Suprapubic skin (tissue), 4 donors: ENCODE measurements around the gene CDK11B. TPM values are rescaled to one million over a fixed set of nuclear protein-coding genes. Genes with fewer than 3 reads are reported as not detected.
A peak's percentile ranks its signal among the peaks of the same experiment; 100 is the strongest.
"Not testable (repeated sequence)": the region's sequence is repeated elsewhere in the genome, so short reads cannot be mapped to it uniquely, and the experiment has no call there.

Source experiments
- DNase-seq, 2 donors: peaks; one replicate each; pipeline ENCODE4 v3.0.0-alpha.2; 2019; ENCODE audit warnings: low spot score in 2 of 2
- H3K27ac ChIP-seq: fragments of 200-600 bp; sonication (generic); one replicate; pipeline ENCODE4 v1.5.1; 2019
- H3K27me3 ChIP-seq: fragments of 200-600 bp; sonication (generic); one replicate; pipeline ENCODE4 v1.5.1; 2019
- H3K36me3 ChIP-seq: fragments of 200-600 bp; sonication (generic); one replicate; pipeline ENCODE4 v1.5.1; 2019
- H3K4me1 ChIP-seq: fragments of 200-600 bp; sonication (generic); one replicate; pipeline ENCODE4 v1.5.1; 2019
- H3K4me3 ChIP-seq: fragments of 200-600 bp; sonication (generic); one replicate; pipeline ENCODE4 v1.5.1; 2019; ENCODE audit warnings: mild to moderate bottlenecking
- H3K9me3 ChIP-seq: fragments of 200-600 bp; sonication (generic); one replicate; pipeline ENCODE4 v1.5.1; 2019
- EP300 ChIP-seq: sonication (generic); formaldehyde crosslinking; IDR thresholded peaks from one replicate; pipeline ENCODE4 v1.6.1; 2017; ENCODE audit warnings: antibody characterized with exemption
- POLR2A ChIP-seq, 2 donors: fragments of 450-650 bp; IDR thresholded peaks; one replicate each; pipeline ENCODE4 v1.6.1; 2017; ENCODE audit warnings: antibody characterized with exemption in 2 of 2, mild to moderate bottlenecking in 2 of 2, moderate library complexity in 2 of 2
- POLR2AphosphoS5 ChIP-seq, 3 donors: sonication (generic); formaldehyde crosslinking; IDR thresholded peaks; one replicate each; pipeline ENCODE4 v1.6.1; 2017; ENCODE audit warnings: antibody characterized with exemption in 3 of 3
- WGBS: methylation state at CpG from one replicate; pipeline ENCODE4 v1.1.5; 2018; 5-methylcytosine and 5-hydroxymethylcytosine counted together
- total RNA-seq, 4 donors: library from RNA; depleted of rRNA; stranded (reverse); fragments of >200 nt; gene quantifications; one replicate each; pipeline ENCODE4 v1.1.0, GENCODE V29; 2016
- TF ChIP-seq, protein P1 (sequence below), 2 donors: fragments of 200-600 bp in 1 of 2; fragments of 450-650 bp in 1 of 2; sonication (generic) in 1 of 2; IDR thresholded peaks; one replicate each; pipeline ENCODE4 v1.5.1; 2016 to 2019; ENCODE audit warnings: antibody characterized with exemption in 2 of 2, mild to moderate bottlenecking in 1 of 2, moderate library complexity in 1 of 2

Gene CDK11B
- total RNA-seq, 4 donors from 2014 or later, result 18.1 to 28.6 (median 23.3) TPM

- WGBS, result 79% methylated on average over 39 of the region's 39 CpGs
These were observed 19.1 kb upstream of the CDK11B start for GRCh38 chr1:1677718-1678580.

GRCh38 chr1:1676087-1676486 is 17.3 kb upstream of the CDK11B start:
- not testable (repeated sequence) for H3K9me3 ChIP-seq, H3K27ac ChIP-seq, H3K4me3 ChIP-seq, H3K27me3 ChIP-seq
- Histone ChIP-seq H3K4me1 (peaks cover 18% of the 10 kb centered on the region), H3K36me3 (peaks cover 23% of the 10 kb centered on the region)
- peak in 1 of 2 donors; percentile 32 for DNase-seq
- WGBS, result 92% methylated on average over 7 of the region's 21 CpGs

More at GRCh38 chr1:1677718-1678580, 19.1 kb upstream of the CDK11B start:
- no peaks in the 10 kb centered on the region for H3K9me3 ChIP-seq
- H3K27ac ChIP-seq, result peak overlapping the region; percentile 55
- no peak overlapping the region for H3K4me3 ChIP-seq
- TF ChIP-seq POLR2AphosphoS5 (IDR thresholded peaks at IDR 0.05), result no peak
- no peak for TF ChIP-seq POLR2A (IDR thresholded peaks at IDR 0.05)
- TF ChIP-seq, protein P1, sequence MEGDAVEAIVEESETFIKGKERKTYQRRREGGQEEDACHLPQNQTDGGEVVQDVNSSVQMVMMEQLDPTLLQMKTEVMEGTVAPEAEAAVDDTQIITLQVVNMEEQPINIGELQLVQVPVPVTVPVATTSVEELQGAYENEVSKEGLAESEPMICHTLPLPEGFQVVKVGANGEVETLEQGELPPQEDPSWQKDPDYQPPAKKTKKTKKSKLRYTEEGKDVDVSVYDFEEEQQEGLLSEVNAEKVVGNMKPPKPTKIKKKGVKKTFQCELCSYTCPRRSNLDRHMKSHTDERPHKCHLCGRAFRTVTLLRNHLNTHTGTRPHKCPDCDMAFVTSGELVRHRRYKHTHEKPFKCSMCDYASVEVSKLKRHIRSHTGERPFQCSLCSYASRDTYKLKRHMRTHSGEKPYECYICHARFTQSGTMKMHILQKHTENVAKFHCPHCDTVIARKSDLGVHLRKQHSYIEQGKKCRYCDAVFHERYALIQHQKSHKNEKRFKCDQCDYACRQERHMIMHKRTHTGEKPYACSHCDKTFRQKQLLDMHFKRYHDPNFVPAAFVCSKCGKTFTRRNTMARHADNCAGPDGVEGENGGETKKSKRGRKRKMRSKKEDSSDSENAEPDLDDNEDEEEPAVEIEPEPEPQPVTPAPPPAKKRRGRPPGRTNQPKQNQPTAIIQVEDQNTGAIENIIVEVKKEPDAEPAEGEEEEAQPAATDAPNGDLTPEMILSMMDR (IDR thresholded peaks at IDR 0.05), result no peak
- no peak for TF ChIP-seq EP300
- peaks cover 18% of the 10 kb centered on the region for H3K4me1 ChIP-seq
- H3K27me3 ChIP-seq, result no peaks in the 10 kb centered on the region
- H3K36me3 ChIP-seq, result peaks cover 13% of the 10 kb centered on the region
- DNase-seq, result peak in 1 of 2 donors; percentile 78

DNA sequence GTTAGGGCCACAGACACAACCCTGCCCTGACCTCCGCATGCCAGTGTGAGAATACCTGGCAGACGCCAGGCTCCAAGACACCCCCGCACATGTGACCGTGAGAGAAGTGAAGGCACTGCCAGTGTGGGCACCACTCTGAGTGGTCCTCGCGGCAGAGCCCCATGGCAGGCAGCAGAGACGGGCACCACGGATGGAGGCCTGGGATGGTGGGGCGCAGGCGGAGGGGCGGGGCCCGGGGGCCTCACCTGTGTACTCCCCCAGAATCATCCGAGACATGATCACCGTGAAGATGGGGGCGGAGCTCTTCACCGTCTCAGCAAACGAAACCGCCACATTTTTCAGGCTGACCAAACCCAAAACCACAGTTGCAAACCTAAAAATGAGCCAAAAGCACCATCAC is 16.4 kb upstream of the CDK11B start:
- H3K4me3 ChIP-seq, H3K27me3 ChIP-seq, H3K9me3 ChIP-seq, DNase-seq, H3K27ac ChIP-seq: not testable (repeated sequence)
- Histone ChIP-seq H3K4me1 (peaks cover 18% of the 10 kb centered on the region), H3K36me3 (peaks cover 27% of the 10 kb centered on the region)
- WGBS, result no CpG with 5 or more reads among the region's 18 CpGs

- not testable (repeated sequence) for H3K27ac ChIP-seq, H3K27me3 ChIP-seq, H3K9me3 ChIP-seq, DNase-seq, H3K4me3 ChIP-seq
- peaks cover 30% of the 10 kb centered on the region for H3K36me3 ChIP-seq
- WGBS, result 90% methylated on average over 16 of the region's 21 CpGs
- H3K4me1 ChIP-seq, result peaks cover 18% of the 10 kb centered on the region
These were observed 16.0 kb upstream of the CDK11B start for GRCh38 chr1:1674806-1675205.

- Histone ChIP-seq H3K27me3 (no peaks in the 10 kb centered on the region), H3K4me1 (no peaks in the 10 kb centered on the region), H3K4me3 (no peak overlapping the region), H3K9me3 (no peaks in the 10 kb centered on the region), H3K27ac (no peak overlapping the region), H3K36me3 (peaks cover 46% of the 10 kb centered on the region)
- DNase-seq, result peak in 1 of 2 donors; percentile 41
- TF ChIP-seq POLR2AphosphoS5 (IDR thresholded peaks at IDR 0.05), result no peak
- WGBS, result 94% methylated on average over 25 of the region's 25 CpGs
These were observed 13.6 kb upstream of the CDK11B start for GRCh38 chr1:1672181-1672965.

GRCh38 chr1:1671365-1672119 is 12.7 kb upstream of the CDK11B start:
- Histone ChIP-seq H3K27ac (no peak overlapping the region), H3K36me3 (peaks cover 50% of the 10 kb centered on the region), H3K9me3 (no peaks in the 10 kb centered on the region), H3K4me3 (no peak overlapping the region), H3K4me1 (no peaks in the 10 kb centered on the region), H3K27me3 (no peaks in the 10 kb centered on the region)
- 93% methylated on average over 27 of the region's 27 CpGs for WGBS
- TF ChIP-seq POLR2AphosphoS5 (IDR thresholded peaks at IDR 0.05), result no peak
- no peak for TF ChIP-seq POLR2A (IDR thresholded peaks at IDR 0.05)
- TF ChIP-seq, protein P1 (IDR thresholded peaks at IDR 0.05), result no peak
- no peak for TF ChIP-seq EP300
- DNase-seq, result no peak

DNA sequence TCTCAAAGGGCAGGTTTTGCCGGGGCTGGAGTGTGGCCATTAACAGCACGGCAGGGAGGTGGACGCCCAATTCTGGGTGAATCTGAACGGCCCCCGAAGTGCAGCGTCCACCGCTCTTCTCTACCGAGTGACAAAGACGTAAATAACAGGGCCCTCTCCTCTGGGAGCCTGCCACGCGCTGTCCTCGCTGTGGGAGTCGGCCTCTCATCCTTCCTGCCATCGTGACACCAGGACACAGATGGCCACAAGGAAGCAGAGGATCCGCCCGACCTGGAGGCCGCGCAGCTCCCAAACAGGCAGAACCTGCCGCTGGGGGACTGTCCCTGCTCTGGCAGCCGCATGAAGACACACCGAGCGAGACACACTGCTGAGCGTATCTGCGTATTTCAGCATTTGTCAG is 12.1 kb upstream of the CDK11B start:
- TF ChIP-seq, protein P1 (IDR thresholded peaks at IDR 0.05), result no peak
- TF ChIP-seq POLR2AphosphoS5 (IDR thresholded peaks at IDR 0.05) (no peak), EP300 (no peak)
- peak in 1 of 2 donors; percentile 61 for DNase-seq
- H3K4me1 ChIP-seq, result no peaks in the 10 kb centered on the region
- no peak overlapping the region for H3K4me3 ChIP-seq
- no peak overlapping the region for H3K27ac ChIP-seq
- 89% methylated on average over 24 of the region's 24 CpGs for WGBS
- no peaks in the 10 kb centered on the region for H3K27me3 ChIP-seq
- no peaks in the 10 kb centered on the region for H3K9me3 ChIP-seq
- peaks cover 56% of the 10 kb centered on the region for H3K36me3 ChIP-seq
